ENCODE results near the gene HAGHL. TPM values are rescaled to one million over a fixed set of nuclear protein-coding genes. Genes with fewer than 3 reads are reported as not detected.

Gene HAGHL
- total and polyA plus RNA-seq, 2 of the 8 experiments (the other 6 are each of a cell fraction or from before 2014, with no cell fraction given): 26.6 to 26.9 TPM

GRCh38 chr16:711548-712320 lies 15.2 kb upstream of the HAGHL start (continued):
- no peak for TF ChIP-seq JUND (IDR thresholded peaks at IDR 0.05; ENCODE audit: low read length)
- no peak; the same call in 1 of the 2 replicates for TF ChIP-seq JUN (IDR thresholded peaks at IDR 0.05; ENCODE audit: low read depth, low read length)
- 0 out of 2 replicates have a peak, but pooled peaks have one; percentile 29 for TF ChIP-seq YY1 (IDR thresholded peaks at IDR 0.05; ENCODE audit: low read depth, low read length)
- no peak for TF ChIP-seq SP1 (IDR thresholded peaks at IDR 0.05; ENCODE audit: low read depth, low read length)
- no peak for TF ChIP-seq HDAC2 (IDR thresholded peaks at IDR 0.05; ENCODE audit: borderline replicate concordance in 1 of 2, low read depth in 2 of 2, low read length in 2 of 2)
- no peak for TF ChIP-seq TCF12 (IDR thresholded peaks at IDR 0.05; ENCODE audit: low read depth, low read length)

All from H1 (cell line).